ENCODE results near the gene PJA1.

PJA1 gene

GRCh38 chrX:69182818-69183380 is 17.6 kb upstream of the PJA1 start:
- TF ChIP-seq ZNF274 (IDR thresholded peaks at IDR 0.05; ENCODE audit: low read depth, low read length) = no peak
- no peak overlapping the region for H3K4me3 ChIP-seq (ENCODE audit: low read length)

- no peak for TF ChIP-seq ZNF274 (IDR thresholded peaks at IDR 0.05; ENCODE audit: low read depth, low read length)
- no peak overlapping the region for H3K4me3 ChIP-seq (ENCODE audit: low read length)
Observed at GRCh38 chrX:69179380-69179911, 14.2 kb upstream of the PJA1 start.

- H3K4me3 ChIP-seq (ENCODE audit: low read length) = no peak overlapping the region
- no peak for TF ChIP-seq ZNF274 (IDR thresholded peaks at IDR 0.05; ENCODE audit: low read depth, low read length)
Observed at GRCh38 chrX:69178592-69178991, 13.3 kb upstream of the PJA1 start.

- TF ChIP-seq ZNF274 (IDR thresholded peaks at IDR 0.05; ENCODE audit: low read depth, low read length) = no peak
- no peak overlapping the region for H3K4me3 ChIP-seq (ENCODE audit: low read length)
Observed at GRCh38 chrX:69177511-69178162, 12.4 kb upstream of the PJA1 start.

GRCh38 chrX:69176053-69176452 is 10.8 kb upstream of the PJA1 start:
- H3K4me3 ChIP-seq (ENCODE audit: low read length) = no peak overlapping the region
- no peak for TF ChIP-seq ZNF274 (IDR thresholded peaks at IDR 0.05; ENCODE audit: low read depth, low read length)

GRCh38 chrX:69173906-69174305 is 8.7 kb upstream of the PJA1 start:
- no peak for TF ChIP-seq ZNF274 (IDR thresholded peaks at IDR 0.05; ENCODE audit: low read depth, low read length)
- H3K4me3 ChIP-seq (ENCODE audit: low read length) = no peak overlapping the region

- no peak for TF ChIP-seq ZNF274 (IDR thresholded peaks at IDR 0.05; ENCODE audit: low read depth, low read length)
- no peak overlapping the region for H3K4me3 ChIP-seq (ENCODE audit: low read length)
Observed at GRCh38 chrX:69172937-69173336, 7.7 kb upstream of the PJA1 start.

GRCh38 chrX:69170319-69170718 is 5.1 kb upstream of the PJA1 start:
- no peak for TF ChIP-seq ZNF274 (IDR thresholded peaks at IDR 0.05; ENCODE audit: low read depth, low read length)
- H3K4me3 ChIP-seq (ENCODE audit: low read length) = no peak overlapping the region

GRCh38 chrX:69163936-69164741 is 1.1 kb downstream of the PJA1 start:
- no peak overlapping the region for H3K4me3 ChIP-seq (ENCODE audit: low read length)
- TF ChIP-seq ZNF274 (IDR thresholded peaks at IDR 0.05; ENCODE audit: low read depth, low read length) = no peak

GRCh38 chrX:69162361-69162865 is 2.8 kb downstream of the PJA1 start:
- no peak overlapping the region for H3K4me3 ChIP-seq (ENCODE audit: low read length)
- no peak for TF ChIP-seq ZNF274 (IDR thresholded peaks at IDR 0.05; ENCODE audit: low read depth, low read length)

GRCh38 chrX:69161786-69162349 is 3.4 kb downstream of the PJA1 start:
- no peak for TF ChIP-seq ZNF274 (IDR thresholded peaks at IDR 0.05; ENCODE audit: low read depth, low read length)
- H3K4me3 ChIP-seq (ENCODE audit: low read length) = no peak overlapping the region

- no peak overlapping the region for H3K4me3 ChIP-seq (ENCODE audit: low read length)
- TF ChIP-seq ZNF274 (IDR thresholded peaks at IDR 0.05; ENCODE audit: low read depth, low read length) = no peak
Observed at GRCh38 chrX:69161371-69161770, 3.9 kb downstream of the PJA1 start.

GRCh38 chrX:69158166-69158980 is 6.9 kb downstream of the PJA1 start:
- no peak overlapping the region for H3K4me3 ChIP-seq (ENCODE audit: low read length)
- TF ChIP-seq ZNF274 (IDR thresholded peaks at IDR 0.05; ENCODE audit: low read depth, low read length) = no peak
